Mesothelial cell of epicardium (in vitro differentiated cells): ENCODE measurements around the gene PATZ1. TPM values are rescaled to one million over a fixed set of nuclear protein-coding genes. Genes with fewer than 3 reads are reported as not detected.
"Not testable (repeated sequence)": the region's sequence is repeated elsewhere in the genome, so short reads cannot be mapped to it uniquely, and the experiment has no call there.

Source experiments
- DNase-seq, 2 experiments: peaks; one replicate each; pipeline ENCODE4 v3.0.0; 2021; ENCODE audit warnings: low spot score in 2 of 2; ENCODE audit not compliant: unreplicated experiment in 2 of 2
- H3K27ac Mint-ChIP-seq: 2 replicates; pipeline ENCODE4 v1.8.0; 2021; ENCODE audit warnings: mixed read lengths
- H3K27me3 Mint-ChIP-seq: 2 replicates; pipeline ENCODE4 v1.8.0; 2021; ENCODE audit warnings: low read depth, mixed read lengths
- H3K36me3 Mint-ChIP-seq: 2 replicates; pipeline ENCODE4 v1.8.0; 2021; ENCODE audit warnings: mixed read lengths
- H3K4me1 Mint-ChIP-seq: 2 replicates; pipeline ENCODE4 v1.8.0; 2021; ENCODE audit warnings: mixed read lengths
- H3K4me3 Mint-ChIP-seq: 2 replicates; pipeline ENCODE4 v1.8.0; 2021; ENCODE audit warnings: mild to moderate bottlenecking, moderate library complexity, mixed read lengths
- H3K9me3 Mint-ChIP-seq: 2 replicates; pipeline ENCODE4 v1.8.0; 2021; ENCODE audit warnings: mixed read lengths
- CTCF ChIP-seq: fragments of 200-600 bp; sonication (generic); IDR thresholded peaks from one replicate; pipeline ENCODE4 v1.5.0; 2021; ENCODE audit warnings: antibody characterized with exemption; ENCODE audit not compliant: unreplicated experiment
- total RNA-seq: library from RNA; stranded (reverse); gene quantifications from 3 replicates; pipeline ENCODE4 v1.2.1, GENCODE V29; 2021

PATZ1 gene
- 70.9 to 73.6 TPM (median 71.7 TPM) in 3 replicates for total RNA-seq

GRCh38 chr22:31346255-31346732 is at the start of gene PATZ1:
PATZ1 (minus strand) TSS chr22:31346346; CDS start chr22:31345602, 744 bp downstream.
- peak in 1 of 2 experiments; percentile 53 for DNase-seq
- peak within 1 kb of the TSS; percentile 79 for H3K4me3 Mint-ChIP-seq
- no peaks in the 10 kb centered on the region for H3K36me3 Mint-ChIP-seq
- H3K4me1 Mint-ChIP-seq, result peaks cover 49% of the 10 kb centered on the region
- peak within 1 kb of the TSS; percentile 96 for H3K27ac Mint-ChIP-seq
- no peaks in the 10 kb centered on the region for H3K9me3 Mint-ChIP-seq
- H3K27me3 Mint-ChIP-seq, result no peaks in the 10 kb centered on the region
- TF ChIP-seq CTCF, result no peak

GRCh38 chr22:31394326-31394725 is 48.2 kb upstream of the PATZ1 start:
- Mint-ChIP-seq H3K27me3 (no peaks in the 10 kb centered on the region), H3K4me1 (peaks cover 8% of the 10 kb centered on the region), H3K4me3 (no peak overlapping the region), H3K36me3 (no peaks in the 10 kb centered on the region), H3K9me3 (no peaks in the 10 kb centered on the region), H3K27ac (no peak overlapping the region)
- no peak for DNase-seq
- no peak for TF ChIP-seq CTCF

- no peaks in the 10 kb centered on the region for H3K9me3 Mint-ChIP-seq
- no peaks in the 10 kb centered on the region for H3K27me3 Mint-ChIP-seq
- H3K4me1 Mint-ChIP-seq, result peaks cover 6% of the 10 kb centered on the region
- no peak overlapping the region for H3K27ac Mint-ChIP-seq
- no peaks in the 10 kb centered on the region for H3K36me3 Mint-ChIP-seq
- TF ChIP-seq CTCF, result no peak
- H3K4me3 Mint-ChIP-seq, result no peak overlapping the region
- no peak for DNase-seq
Observed at GRCh38 chr22:31393893-31394292, 47.7 kb upstream of the PATZ1 start.

DNA sequence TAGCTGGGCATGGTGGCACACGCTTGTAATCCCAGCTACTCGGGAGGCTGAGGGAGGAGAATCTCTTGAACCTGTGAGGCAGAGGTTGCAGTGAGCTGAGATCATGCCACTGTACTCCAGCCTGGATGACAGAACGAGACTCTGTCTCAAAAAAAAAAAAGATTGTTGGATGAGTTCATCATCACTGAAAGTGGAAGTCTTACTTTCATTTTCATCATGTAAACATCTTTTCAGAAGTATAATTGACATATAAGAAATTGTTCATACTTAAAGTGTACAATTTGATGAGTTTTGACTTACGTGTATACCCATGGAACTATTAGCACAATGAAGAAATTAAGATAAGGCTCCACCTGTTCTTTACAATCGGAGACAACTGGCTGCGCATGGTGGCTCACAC is 32.5 kb upstream of the PATZ1 start:
- not testable (repeated sequence) for H3K4me1 Mint-ChIP-seq, DNase-seq, H3K27ac Mint-ChIP-seq, H3K27me3 Mint-ChIP-seq, H3K36me3 Mint-ChIP-seq, H3K9me3 Mint-ChIP-seq, H3K4me3 Mint-ChIP-seq

DNA sequence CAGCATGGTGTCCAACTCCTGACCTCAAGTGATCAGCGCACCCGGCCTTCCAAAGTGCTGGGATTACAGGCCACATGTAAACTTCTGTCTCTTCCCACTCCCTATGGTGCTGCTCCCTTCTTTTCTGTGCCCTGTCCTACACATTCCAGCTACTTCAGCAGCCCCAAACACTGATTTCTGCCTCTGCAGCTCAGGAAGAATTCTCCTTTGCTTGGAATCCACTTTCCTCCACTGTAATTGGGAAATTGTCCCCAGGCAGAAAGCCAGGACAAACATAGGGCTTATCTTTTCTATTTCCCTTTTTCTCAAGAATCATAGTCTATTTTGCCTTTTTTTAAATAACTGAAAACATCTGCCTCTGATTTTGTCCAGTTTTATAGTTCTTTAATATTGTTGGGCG is 32.0 kb upstream of the PATZ1 start:
- Mint-ChIP-seq H3K4me3 (peak overlapping the region; percentile 31), H3K9me3 (no peaks in the 10 kb centered on the region), H3K27me3 (no peaks in the 10 kb centered on the region), H3K36me3 (no peaks in the 10 kb centered on the region), H3K27ac (peak overlapping the region; percentile 81), H3K4me1 (peaks cover 9% of the 10 kb centered on the region)
- TF ChIP-seq CTCF, result no peak
- no peak for DNase-seq

GRCh38 chr22:31377612-31378011 is 31.5 kb upstream of the PATZ1 start:
- no peak for DNase-seq
- H3K4me3 Mint-ChIP-seq, result no peak overlapping the region
- no peaks in the 10 kb centered on the region for H3K9me3 Mint-ChIP-seq
- H3K36me3 Mint-ChIP-seq, result no peaks in the 10 kb centered on the region
- no peaks in the 10 kb centered on the region for H3K27me3 Mint-ChIP-seq
- H3K27ac Mint-ChIP-seq, result peak overlapping the region; percentile 81
- H3K4me1 Mint-ChIP-seq, result peaks cover 9% of the 10 kb centered on the region
- TF ChIP-seq CTCF, result no peak
